GM23338 (cell line): ENCODE measurements around the gene SORT1. TPM values are rescaled to one million over a fixed set of nuclear protein-coding genes. Genes with fewer than 3 reads are reported as not detected.

Source experiments
- ATAC-seq: fragments of 200-7000 bp; cut with Tn5 transposase; 3 replicates; pipeline ENCODE4 v1.9.1; 2020
- DNase-seq: peaks from one replicate; pipeline ENCODE4 v3.0.0-alpha.2; 2015; ENCODE audit warnings: low spot score
- H2AFZ ChIP-seq: fragments of 200-600 bp; sonication (generic); 2 replicates; pipeline ENCODE4 v1.8.0; 2016; ENCODE audit warnings: antibody characterized with exemption, mild to moderate bottlenecking, moderate library complexity
- H3F3A ChIP-seq: fragments of 200-600 bp; sonication (generic); replicated peaks from 2 replicates; pipeline ENCODE4 v1.8.0; 2017; ENCODE audit warnings: antibody characterized with exemption, mixed run types, low read depth
- H3K27ac ChIP-seq: fragments of 200-600 bp; sonication (generic); 2 replicates; pipeline ENCODE4 v1.6.1; 2016; ENCODE audit warnings: low read depth
- H3K27me3 ChIP-seq: fragments of 200-600 bp; sonication (generic); 2 replicates; pipeline ENCODE4 v1.8.0; 2016; ENCODE audit warnings: mild to moderate bottlenecking, mixed run types, moderate library complexity; ENCODE audit not compliant: insufficient read depth
- H3K36me3 ChIP-seq: fragments of 200-600 bp; sonication (generic); 2 replicates; pipeline ENCODE4 v1.8.0; 2016; ENCODE audit warnings: mild to moderate bottlenecking; ENCODE audit not compliant: insufficient read depth
- H3K4me1 ChIP-seq: fragments of 200-600 bp; sonication (generic); 2 replicates; pipeline ENCODE4 v1.8.0; 2016; ENCODE audit warnings: mild to moderate bottlenecking, moderate library complexity; ENCODE audit not compliant: insufficient read depth
- H3K4me2 ChIP-seq: fragments of 200-600 bp; sonication (generic); 2 replicates; pipeline ENCODE4 v1.7.1; 2017; ENCODE audit warnings: mixed run types
- H3K4me3 ChIP-seq: fragments of 200-600 bp; sonication (generic); 2 replicates; pipeline ENCODE4 v1.6.1; 2016; ENCODE audit warnings: mixed run types
- H3K79me2 ChIP-seq: fragments of 200-600 bp; sonication (generic); replicated peaks from 2 replicates; pipeline ENCODE4 v1.8.0; 2017; ENCODE audit warnings: mild to moderate bottlenecking; ENCODE audit not compliant: insufficient read depth
- H3K9me2 ChIP-seq: fragments of 200-600 bp; sonication (generic); 2 replicates; pipeline ENCODE4 v1.8.0; 2017; ENCODE audit not compliant: insufficient read depth
- H4K20me1 ChIP-seq: fragments of 200-600 bp; sonication (generic); replicated peaks from 2 replicates; pipeline ENCODE4 v1.8.0; 2017; ENCODE audit warnings: mild to moderate bottlenecking; ENCODE audit not compliant: insufficient read depth
- H3K27ac Mint-ChIP-seq: 2 replicates; pipeline ENCODE4 v1.8.0; 2020; ENCODE audit warnings: inconsistent platforms, mild to moderate bottlenecking, moderate library complexity, mixed read lengths
- H3K27me3 Mint-ChIP-seq: 3 replicates; pipeline ENCODE4 v1.8.0; 2022; ENCODE audit warnings: low read depth, mild to moderate bottlenecking, moderate library complexity, mixed read lengths, inconsistent platforms; ENCODE audit not compliant: insufficient read depth, poor library complexity
- H3K36me3 Mint-ChIP-seq: 3 replicates; pipeline ENCODE4 v1.8.0; 2021; ENCODE audit warnings: low read depth, mild to moderate bottlenecking, inconsistent platforms, moderate library complexity, mixed read lengths
- H3K4me1 Mint-ChIP-seq: 3 replicates; pipeline ENCODE4 v1.8.0; 2020; ENCODE audit warnings: mild to moderate bottlenecking, inconsistent platforms, mixed read lengths
- H3K4me3 Mint-ChIP-seq: 3 replicates; pipeline ENCODE4 v1.8.0; 2021; ENCODE audit warnings: moderate library complexity, mild to moderate bottlenecking, inconsistent platforms, mixed read lengths
- H3K9me3 Mint-ChIP-seq: 3 replicates; pipeline ENCODE4 v1.8.0; 2020; ENCODE audit warnings: moderate library complexity, mild to moderate bottlenecking, inconsistent platforms, mixed read lengths
- CREB1 ChIP-seq: fragments of 250-450 bp; sonication (Bioruptor Pico); IDR thresholded peaks from 2 replicates; pipeline ENCODE4 v1.5.0; 2020; ENCODE audit warnings: low read depth, mild to moderate bottlenecking, moderate library complexity
- CTCF ChIP-seq, 2 experiments: fragments of 200-600 bp in 1 of 2; sonication (generic) in 1 of 2; conservative IDR thresholded peaks; 2 replicates each; pipeline versions ENCODE4 v1.5.1 to v1.6.1; 2016 to 2017; ENCODE audit warnings: antibody characterized with exemption in 2 of 2, low read depth in 2 of 2, mild to moderate bottlenecking in 2 of 2, moderate library complexity in 1 of 2
- ETS1 ChIP-seq: IDR thresholded peaks from 2 replicates; pipeline ENCODE4 v1.6.1; 2016; ENCODE audit warnings: antibody characterized with exemption
- EZH2 ChIP-seq: fragments of 200-600 bp; sonication (generic); IDR thresholded peaks from one replicate; pipeline ENCODE4 v1.8.0; 2017; ENCODE audit warnings: antibody characterized with exemption, mild to moderate bottlenecking, low read depth; ENCODE audit not compliant: unreplicated experiment
- EZH2phosphoT487 ChIP-seq: fragments of 200-600 bp; sonication (generic); IDR thresholded peaks from one replicate; pipeline ENCODE4 v1.8.1; 2018; ENCODE audit warnings: antibody characterized with exemption; ENCODE audit not compliant: unreplicated experiment
- JUNB ChIP-seq: IDR thresholded peaks from one replicate; pipeline ENCODE4 v1.6.1; 2016; ENCODE audit warnings: antibody characterized with exemption; ENCODE audit not compliant: unreplicated experiment
- NANOG ChIP-seq: IDR thresholded peaks from 2 replicates; pipeline ENCODE4 v1.6.1; 2016; ENCODE audit warnings: antibody characterized with exemption, borderline replicate concordance
- POLR2AphosphoS5 ChIP-seq: IDR thresholded peaks from 2 replicates; pipeline ENCODE4 v1.6.1; 2016; ENCODE audit warnings: antibody characterized with exemption, low read depth
- STAT1 ChIP-seq: IDR thresholded peaks from one replicate; pipeline ENCODE4 v1.6.1; 2016; ENCODE audit warnings: antibody characterized with exemption; ENCODE audit not compliant: unreplicated experiment
- ZNF114 ChIP-seq: fragments of 250-450 bp; sonication (Bioruptor Pico); IDR thresholded peaks from 2 replicates; pipeline ENCODE4 v1.5.0; 2020; ENCODE audit warnings: mild to moderate bottlenecking, moderate library complexity
- polyA plus RNA-seq: library from polyadenylated mRNA; unstranded; fragments of >200 nt; fragmentation: Nextera tagmentation; extraction: Ambion mirVana; gene quantifications from 2 replicates; pipeline ENCODE4 v1.2.1, GENCODE V29; 2016
- total RNA-seq: library from RNA; depleted of rRNA; stranded (reverse); fragments of >200 nt; shearing (Covaris generic); gene quantifications from 2 replicates; pipeline ENCODE4 v1.2.3, GENCODE V29; 2014
- TF ChIP-seq, protein P1 (sequence below): IDR thresholded peaks from one replicate; pipeline ENCODE4 v1.6.1; 2018; ENCODE audit warnings: antibody characterized with exemption; ENCODE audit not compliant: unreplicated experiment

SORT1 gene
- total and polyA plus RNA-seq, 2 experiments from 2014 or later = 10.9 to 55.4 TPM

DNA sequence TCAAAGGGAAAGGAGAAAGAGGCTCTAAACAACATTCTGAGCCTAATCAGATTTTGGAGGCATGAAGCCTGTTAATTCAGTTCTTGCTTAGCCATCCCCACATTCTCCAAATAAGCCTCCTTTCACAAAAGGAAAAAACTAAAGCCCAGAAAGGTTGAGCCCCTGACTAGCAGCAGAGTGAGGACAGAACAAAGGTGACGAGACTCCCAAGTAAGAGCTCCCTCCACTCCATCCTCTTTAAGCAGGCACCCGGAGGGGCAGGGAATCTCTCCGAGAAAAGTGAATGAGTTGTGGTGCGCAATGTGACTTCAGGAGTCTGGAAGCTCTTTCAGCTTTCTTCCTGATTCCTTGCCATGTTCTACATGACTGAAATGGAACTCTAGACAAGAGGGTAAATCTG lies 47.5 kb downstream of the SORT1 start (continued):
- TF ChIP-seq, protein P1, sequence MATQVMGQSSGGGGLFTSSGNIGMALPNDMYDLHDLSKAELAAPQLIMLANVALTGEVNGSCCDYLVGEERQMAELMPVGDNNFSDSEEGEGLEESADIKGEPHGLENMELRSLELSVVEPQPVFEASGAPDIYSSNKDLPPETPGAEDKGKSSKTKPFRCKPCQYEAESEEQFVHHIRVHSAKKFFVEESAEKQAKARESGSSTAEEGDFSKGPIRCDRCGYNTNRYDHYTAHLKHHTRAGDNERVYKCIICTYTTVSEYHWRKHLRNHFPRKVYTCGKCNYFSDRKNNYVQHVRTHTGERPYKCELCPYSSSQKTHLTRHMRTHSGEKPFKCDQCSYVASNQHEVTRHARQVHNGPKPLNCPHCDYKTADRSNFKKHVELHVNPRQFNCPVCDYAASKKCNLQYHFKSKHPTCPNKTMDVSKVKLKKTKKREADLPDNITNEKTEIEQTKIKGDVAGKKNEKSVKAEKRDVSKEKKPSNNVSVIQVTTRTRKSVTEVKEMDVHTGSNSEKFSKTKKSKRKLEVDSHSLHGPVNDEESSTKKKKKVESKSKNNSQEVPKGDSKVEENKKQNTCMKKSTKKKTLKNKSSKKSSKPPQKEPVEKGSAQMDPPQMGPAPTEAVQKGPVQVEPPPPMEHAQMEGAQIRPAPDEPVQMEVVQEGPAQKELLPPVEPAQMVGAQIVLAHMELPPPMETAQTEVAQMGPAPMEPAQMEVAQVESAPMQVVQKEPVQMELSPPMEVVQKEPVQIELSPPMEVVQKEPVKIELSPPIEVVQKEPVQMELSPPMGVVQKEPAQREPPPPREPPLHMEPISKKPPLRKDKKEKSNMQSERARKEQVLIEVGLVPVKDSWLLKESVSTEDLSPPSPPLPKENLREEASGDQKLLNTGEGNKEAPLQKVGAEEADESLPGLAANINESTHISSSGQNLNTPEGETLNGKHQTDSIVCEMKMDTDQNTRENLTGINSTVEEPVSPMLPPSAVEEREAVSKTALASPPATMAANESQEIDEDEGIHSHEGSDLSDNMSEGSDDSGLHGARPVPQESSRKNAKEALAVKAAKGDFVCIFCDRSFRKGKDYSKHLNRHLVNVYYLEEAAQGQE = no peak
- TF ChIP-seq STAT1 (no peak), NANOG (no peak)

- Histone ChIP-seq H3F3A (no peaks in the 10 kb centered on the region), H3K4me2 (no peak overlapping the region), H3K79me2 (no peaks in the 10 kb centered on the region), H3K4me3 (no peak overlapping the region), H3K27me3 (no peaks in the 10 kb centered on the region), H2AFZ (no peak overlapping the region), H4K20me1 (no peaks in the 10 kb centered on the region; the same call in 1 of the 2 replicates), H3K36me3 (peaks cover 13% of the 10 kb centered on the region; the same call in 1 of the 2 replicates), H3K27ac (no peak overlapping the region), H3K4me1 (no peaks in the 10 kb centered on the region), H3K9me2 (no peaks in the 10 kb centered on the region)
- no peaks in the 10 kb centered on the region for H3K4me1 Mint-ChIP-seq
- no peaks in the 10 kb centered on the region for H3K9me3 Mint-ChIP-seq
- H3K36me3 Mint-ChIP-seq = peaks cover 47% of the 10 kb centered on the region
- TF ChIP-seq JUNB = no peak
- TF ChIP-seq CREB1 = no peak
- H3K27ac Mint-ChIP-seq = no peak overlapping the region
- H3K4me3 Mint-ChIP-seq = no peak overlapping the region
- H3K27me3 Mint-ChIP-seq = peaks cover 4% of the 10 kb centered on the region
- no peak for DNase-seq
- ATAC-seq = no peak
These were observed 50.2 kb downstream of the SORT1 start for GRCh38 chr1:109347511-109347910.

DNA sequence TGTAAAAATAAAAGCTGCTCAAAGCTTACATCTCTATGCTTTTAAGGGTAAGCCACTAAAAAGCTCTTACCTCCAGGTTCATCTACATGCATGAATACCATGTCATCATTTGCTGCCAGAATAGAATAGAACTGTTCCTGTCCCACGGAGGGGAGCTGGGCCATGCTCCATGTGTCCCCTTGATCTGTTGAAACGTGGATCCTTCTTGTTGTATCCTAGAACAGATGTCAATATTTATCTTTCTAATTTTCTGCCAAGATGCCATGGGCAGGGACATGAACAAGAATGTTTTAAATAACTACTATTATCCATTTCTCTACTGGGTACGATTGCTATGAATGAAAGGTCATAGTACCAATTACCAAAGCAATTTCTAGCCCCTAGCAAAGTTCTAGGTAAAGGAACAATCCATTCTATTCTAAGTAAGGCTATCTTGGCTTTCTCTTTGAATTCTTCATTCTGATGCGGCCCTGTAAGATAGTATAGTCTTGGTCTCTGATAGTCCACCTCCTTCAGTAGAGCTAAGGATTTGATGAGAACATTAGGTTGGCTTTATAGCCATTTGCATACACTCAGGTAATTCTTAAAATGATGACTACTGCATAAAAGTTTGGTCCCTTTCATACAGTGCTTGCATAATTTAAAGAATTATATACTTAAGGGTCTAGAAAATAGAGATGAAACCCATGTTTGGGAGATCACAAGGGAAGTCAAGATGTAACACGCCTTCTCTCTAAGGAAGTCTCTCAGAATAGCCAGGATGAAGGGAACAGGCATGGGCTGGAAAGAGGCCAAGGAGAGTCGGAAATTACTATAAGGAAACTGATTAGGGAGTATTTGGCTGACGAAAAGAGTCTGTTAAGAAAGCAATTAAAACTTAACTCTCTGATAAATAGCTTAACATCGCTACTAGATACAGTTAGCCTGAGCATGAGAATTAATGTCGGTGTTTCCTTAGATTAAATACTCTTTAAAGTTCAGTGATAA lies 55.5 kb downstream of the SORT1 start:
- no peaks in the 10 kb centered on the region for H3K79me2 ChIP-seq
- no peak overlapping the region for H2AFZ ChIP-seq
- no peaks in the 10 kb centered on the region for H3F3A ChIP-seq
- Mint-ChIP-seq H3K36me3 (peaks cover 56% of the 10 kb centered on the region), H3K9me3 (no peaks in the 10 kb centered on the region), H3K4me3 (no peak overlapping the region), H3K4me1 (no peaks in the 10 kb centered on the region), H3K27ac (no peak overlapping the region), H3K27me3 (peaks cover 7% of the 10 kb centered on the region)
- H3K4me2 ChIP-seq = no peak overlapping the region
- no peak overlapping the region for H3K4me3 ChIP-seq
- H3K27ac ChIP-seq = no peak overlapping the region
- no peaks in the 10 kb centered on the region for H3K27me3 ChIP-seq
- no peak for ATAC-seq
- no peaks in the 10 kb centered on the region for H3K9me2 ChIP-seq
- H3K4me1 ChIP-seq = no peaks in the 10 kb centered on the region
- H4K20me1 ChIP-seq = peaks cover 6% of the 10 kb centered on the region
- DNase-seq = no peak
- H3K36me3 ChIP-seq = peaks cover 42% of the 10 kb centered on the region
- TF ChIP-seq CTCF (conservative IDR thresholded peaks at IDR 0.05; ENCODE audit: low read depth in 2 of 2) (no peak), POLR2AphosphoS5 (no peak), JUNB (no peak), EZH2phosphoT487 (no peak), STAT1 (no peak), ETS1 (no peak), ZNF114 (CRISPR knock-in tag) (no peak), EZH2 (no peak), CREB1 (no peak)
- TF ChIP-seq, protein P1 = no peak
